GM21515 (cell line): ENCODE measurements around the gene TXNRD1.

Experiments used
- ATAC-seq: cut with Tn5 transposase; IDR thresholded peaks from one replicate; pipeline ENCODE4 v1.9.1; 2021; ENCODE audit not compliant: unreplicated experiment

TXNRD1 gene

GRCh38 chr12:104297477-104298113 is 82.0 kb downstream of the TXNRD1 start:
- ATAC-seq = no peak

DNA sequence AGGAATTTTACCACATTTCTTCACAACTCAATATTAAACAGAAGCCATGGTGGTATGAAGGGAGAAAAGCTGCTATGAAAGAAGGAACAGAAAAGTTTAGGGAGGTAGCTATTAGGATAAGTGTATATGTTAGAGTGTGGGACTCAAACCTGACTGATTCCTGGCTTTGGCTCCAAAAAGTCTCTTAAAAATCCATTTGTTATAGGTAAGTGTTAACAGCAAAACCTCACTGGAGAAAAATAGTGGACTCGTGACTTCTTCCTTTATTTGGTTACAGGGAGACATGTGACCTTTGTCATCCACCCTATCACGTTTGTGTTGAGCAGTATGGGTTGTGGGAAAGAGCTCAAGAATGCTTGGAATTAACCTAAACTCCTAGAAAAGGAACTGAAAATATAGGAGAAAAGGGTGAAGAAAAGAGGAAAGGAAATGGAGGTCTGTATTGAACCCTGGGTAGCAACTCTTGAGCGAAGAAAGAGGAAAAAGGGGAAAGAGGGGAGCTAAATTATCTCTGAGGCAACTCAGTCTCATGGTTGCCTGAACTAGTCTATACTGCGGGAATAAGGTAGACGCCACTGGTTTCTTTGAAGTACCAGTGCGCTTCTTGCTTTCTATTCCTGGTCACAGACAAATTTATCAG is 84.4 kb downstream of the TXNRD1 start:
- ATAC-seq = no peak

- peak; percentile 84 for ATAC-seq
Observed at GRCh38 chr12:104303538-104304151, 88.1 kb downstream of the TXNRD1 start, which contains the start of gene EID3. TSS of gene EID3 (plus strand) at chr12:104303739. CDS start at chr12:104303935, 196 bp downstream.

GRCh38 chr12:104304261-104305009 is 88.9 kb downstream of the TXNRD1 start:
- ATAC-seq = no peak

DNA sequence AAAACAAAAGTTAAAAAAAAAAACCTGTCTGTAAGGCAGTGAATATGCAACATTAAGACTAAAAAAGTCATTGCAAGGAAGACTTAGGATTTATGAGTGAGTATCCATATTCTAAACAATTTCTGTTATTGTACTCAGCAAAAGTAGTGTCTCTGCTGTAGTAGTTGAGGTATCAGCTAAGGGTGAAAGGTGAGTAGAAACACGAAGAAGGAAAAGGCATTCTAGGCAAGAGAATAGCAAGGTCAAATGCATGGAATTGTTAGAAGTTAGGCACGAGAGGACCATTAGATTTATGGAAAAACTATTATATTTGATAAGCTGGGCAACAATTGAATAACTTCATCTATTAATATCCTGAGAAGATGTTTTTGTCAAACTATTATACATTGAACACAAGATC is 89.8 kb downstream of the TXNRD1 start:
- ATAC-seq = no peak

DNA sequence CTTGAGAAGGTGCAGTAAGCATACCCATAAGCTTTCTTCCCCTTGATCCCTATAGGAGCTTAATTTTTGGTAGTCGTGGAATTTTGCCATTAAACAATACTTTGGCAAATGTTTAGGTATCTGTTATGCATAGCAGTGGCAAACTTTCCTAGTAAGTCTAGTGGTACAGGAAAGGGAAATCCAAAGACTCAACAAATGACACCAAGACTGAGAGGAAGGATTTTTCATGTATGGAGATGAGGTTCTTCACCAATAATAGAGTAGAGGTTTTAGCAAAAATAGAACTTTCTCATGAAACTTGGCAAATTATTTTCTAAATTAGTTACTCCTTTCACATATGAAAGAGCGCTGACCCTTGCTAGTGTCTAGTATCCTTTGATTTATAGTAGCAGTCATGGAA is 90.8 kb downstream of the TXNRD1 start:
- ATAC-seq = no peak

DNA sequence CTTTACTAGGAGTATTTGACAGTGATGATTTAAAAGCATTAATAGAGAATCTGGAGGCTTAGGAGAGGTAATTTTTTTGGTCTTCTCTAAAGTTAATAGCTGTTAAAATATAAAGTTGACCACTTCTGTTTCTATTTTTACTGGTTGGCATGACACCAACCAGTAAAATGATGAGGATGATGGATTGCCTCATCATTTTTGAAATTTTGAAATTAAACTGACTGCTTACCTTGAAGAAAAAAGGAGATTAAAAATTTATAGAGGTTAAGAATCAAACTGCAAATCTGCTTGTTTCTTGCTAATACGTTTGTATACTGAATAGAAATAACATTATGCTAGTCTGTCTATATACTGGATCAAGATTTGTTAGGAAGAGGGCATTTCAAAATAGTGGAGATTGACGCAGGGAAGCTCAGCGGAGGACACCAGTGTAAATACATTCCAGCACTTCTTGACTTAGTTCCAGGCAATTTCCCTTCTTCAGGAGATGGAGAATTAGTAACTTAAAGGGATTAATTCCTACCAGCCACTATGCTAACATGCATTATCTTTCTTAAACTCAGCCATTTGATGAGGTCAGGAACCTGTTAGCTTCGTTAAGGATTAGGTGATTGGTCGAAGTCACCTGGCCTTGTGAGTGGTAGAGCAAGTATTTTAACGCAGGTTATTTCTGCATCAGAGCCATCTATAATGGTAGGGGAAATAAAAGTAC is 91.5 kb downstream of the TXNRD1 start:
- ATAC-seq = no peak

GRCh38 chr12:104307655-104308000 is 92.0 kb downstream of the TXNRD1 start:
- ATAC-seq = no peak

DNA sequence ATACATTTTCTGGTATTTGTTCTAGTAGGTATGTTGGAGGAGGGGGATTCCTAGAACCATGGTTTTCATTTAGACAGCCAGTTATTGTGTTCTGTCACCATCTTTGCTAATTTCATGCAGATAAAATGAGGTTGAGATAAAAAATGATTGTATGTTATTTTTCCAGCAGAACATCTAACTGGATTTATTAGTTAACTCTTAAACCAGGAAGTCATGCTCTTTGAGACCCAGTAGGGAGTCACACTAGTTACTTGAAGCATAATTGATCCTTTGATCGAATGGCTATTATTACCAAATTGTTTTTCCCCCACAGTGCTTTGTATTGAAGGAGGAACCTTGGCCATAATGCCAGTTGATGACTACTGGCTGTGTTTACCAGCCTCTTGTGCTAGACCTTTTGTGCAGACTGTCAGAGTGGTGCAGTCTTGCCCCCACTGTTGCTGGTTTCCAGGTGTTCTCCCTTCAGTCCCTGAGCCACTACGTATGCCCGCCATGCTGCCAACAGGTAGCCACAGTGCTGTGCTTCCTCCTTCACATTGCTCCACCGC is 93.9 kb downstream of the TXNRD1 start:
- ATAC-seq = no peak

DNA sequence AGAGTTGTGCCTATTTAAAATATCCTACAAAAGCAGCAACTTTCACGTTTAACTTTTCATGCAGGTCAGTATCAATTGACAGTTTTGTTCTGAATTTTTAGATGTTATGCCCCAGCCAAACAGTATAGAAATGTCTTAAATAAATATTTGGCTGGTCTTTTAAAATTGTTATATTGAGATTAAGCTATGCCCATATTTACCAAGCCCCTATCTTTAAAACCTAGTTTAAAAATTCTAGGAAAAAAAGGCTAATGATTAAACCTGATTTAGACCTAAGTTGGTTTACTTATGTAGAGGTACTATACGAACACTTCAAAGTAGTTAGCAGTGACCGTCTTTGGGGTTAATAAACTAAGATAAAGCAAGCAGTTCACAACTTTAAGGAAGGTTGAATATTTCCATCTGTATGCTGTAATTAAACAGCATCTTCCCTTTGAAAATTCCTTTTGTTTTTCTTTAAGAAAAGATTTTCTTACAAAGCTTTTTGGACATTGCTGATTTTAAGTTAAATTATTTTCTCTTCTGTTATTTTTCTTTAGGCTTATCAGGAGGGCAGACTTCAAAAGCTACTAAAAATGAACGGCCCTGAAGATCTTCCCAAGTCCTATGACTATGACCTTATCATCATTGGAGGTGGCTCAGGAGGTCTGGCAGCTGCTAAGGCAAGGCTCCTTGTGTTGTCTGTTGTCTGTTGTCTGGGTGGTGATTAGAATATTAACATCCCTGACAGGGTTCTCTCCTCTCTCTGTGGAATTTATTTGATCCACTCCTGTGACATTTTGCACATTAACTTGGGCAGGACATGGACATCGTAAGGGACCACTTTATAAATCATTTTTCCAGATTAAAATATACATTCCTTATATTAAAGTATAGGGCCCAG is 95.4 kb downstream of the TXNRD1 start:
- no peak for ATAC-seq

DNA sequence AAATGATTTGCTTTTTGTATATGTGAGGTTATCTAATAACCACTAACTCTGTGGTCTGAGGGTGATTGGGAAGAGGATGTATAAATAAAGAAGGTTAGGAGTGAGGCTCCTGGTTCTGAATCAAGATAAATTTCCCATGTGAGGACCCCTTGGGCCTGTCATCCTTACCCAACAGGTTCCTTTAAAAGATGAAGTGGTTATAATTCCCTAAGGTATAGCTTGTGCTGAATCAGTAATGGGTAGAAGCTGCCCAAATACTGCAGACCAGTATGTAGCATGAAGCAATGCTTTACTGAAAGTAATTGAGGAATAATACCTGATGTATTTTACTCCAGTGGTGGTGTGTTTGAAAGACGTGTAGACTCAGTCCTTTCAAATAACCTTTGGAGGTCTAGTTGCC is 96.6 kb downstream of the TXNRD1 start:
- ATAC-seq = no peak

GRCh38 chr12:104312654-104313053 is 97.1 kb downstream of the TXNRD1 start:
- ATAC-seq = no peak

DNA sequence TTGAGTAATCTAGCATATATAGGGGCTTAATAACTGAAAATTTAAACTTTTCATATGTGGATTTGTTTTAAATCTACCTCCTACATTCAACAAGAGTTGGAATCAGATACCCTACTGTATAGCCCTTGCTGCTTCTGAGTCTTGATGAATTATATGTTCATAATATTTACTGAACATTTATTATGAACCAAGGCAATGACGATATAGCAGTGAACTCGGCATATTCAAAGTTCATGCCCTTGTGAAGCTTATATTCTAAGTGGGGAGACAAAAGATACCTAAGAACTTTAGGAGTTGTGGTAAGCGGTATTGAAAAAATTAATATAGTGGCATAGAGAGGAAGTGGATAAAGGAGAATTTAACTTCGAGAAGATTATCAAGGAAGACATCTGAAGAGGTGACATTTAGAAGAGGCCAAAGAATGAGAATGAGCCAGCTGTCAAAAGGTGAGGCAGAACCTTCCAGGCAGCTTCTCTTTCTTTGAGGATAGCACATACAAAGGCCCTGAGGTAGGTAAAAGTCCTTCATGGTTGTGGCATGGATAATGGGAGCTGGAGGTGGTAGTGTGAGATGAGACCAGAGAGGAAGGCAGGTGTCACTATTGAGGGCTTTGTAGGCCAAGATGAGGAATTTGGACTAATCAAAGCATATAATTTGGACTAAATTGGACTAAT is 98.1 kb downstream of the TXNRD1 start:
- ATAC-seq = no peak

GRCh38 chr12:104314242-104314614 is 98.6 kb downstream of the TXNRD1 start:
- no peak for ATAC-seq

DNA sequence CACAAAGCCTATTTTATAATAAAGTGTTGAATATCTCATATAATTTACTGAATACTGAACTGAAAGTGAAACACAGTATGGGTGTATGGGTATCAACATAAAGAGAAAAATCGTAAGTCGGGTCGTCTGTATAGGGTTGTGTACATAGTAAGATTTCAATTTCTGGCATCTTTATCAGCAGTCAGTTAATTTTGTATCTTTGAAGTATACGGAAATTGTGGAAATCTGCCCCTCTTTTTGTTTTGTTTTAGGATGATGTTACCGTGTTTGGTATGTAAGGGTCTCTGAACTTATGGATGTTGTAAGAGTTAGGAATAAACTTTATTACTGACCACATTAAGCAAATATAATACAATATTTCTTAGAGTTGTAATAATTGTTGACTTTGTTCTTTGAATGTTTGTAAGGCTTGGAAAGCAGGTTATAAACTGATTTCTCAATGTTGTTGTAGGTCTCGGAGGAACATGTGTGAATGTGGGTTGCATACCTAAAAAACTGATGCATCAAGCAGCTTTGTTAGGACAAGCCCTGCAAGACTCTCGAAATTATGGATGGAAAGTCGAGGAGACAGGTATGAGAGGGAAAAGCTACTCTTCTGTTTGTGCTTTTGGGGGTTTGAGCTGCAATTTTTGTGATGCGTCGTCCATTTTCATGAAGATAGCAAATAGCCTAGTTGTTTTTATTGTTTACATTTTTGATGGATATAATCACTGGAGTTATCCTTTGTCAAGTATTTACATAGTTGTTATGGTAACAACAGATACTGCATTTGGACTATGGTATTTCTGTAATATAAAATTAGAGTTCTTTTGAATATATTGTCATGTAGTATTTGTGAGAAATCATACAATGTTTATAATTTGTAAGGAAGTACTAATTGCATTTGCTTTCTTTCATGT is 100.0 kb downstream of the TXNRD1 start:
- no peak for ATAC-seq

- ATAC-seq = no peak
Observed at GRCh38 chr12:104316936-104317335, 101.4 kb downstream of the TXNRD1 start.

DNA sequence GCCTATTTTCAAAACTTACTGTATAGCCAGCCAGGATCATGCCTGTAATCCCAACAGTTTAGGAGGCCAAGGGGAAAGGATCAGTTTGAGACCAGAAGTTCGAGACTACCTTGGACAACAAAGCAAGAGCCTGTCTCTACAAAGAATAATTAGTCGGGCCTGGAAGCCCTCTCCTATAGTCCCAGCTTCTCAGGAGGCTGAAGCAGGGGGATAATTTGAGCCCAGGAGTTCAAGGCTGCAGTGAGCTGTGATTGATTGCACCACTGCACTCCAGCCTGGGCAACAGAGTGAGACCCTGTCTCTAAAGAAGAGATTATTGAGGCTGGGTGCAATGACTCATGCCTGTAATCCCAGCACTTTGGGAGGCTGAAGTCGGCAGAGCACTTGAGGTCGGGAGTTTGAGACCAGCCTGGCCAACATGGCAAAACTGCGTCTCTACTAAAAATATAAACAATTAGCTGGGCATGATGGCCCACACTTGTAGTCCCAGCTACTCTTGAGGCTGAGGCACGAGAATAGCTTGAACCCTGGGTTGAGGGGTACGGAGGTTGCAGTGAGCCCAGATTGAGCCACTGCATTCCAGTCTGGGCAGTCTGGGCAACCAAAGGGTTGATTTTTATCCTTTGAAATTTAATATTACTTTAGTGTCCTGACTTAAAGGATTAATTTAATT is 102.1 kb downstream of the TXNRD1 start:
- ATAC-seq = no peak

- no peak for ATAC-seq
Observed at GRCh38 chr12:104319028-104319427, 103.4 kb downstream of the TXNRD1 start.
